Measurements from ENCODE around the gene MDM4.
"Not testable (repeated sequence)": the region's sequence is repeated elsewhere in the genome, so short reads cannot be mapped to it uniquely, and the experiment has no call there.

Gene MDM4

DNA sequence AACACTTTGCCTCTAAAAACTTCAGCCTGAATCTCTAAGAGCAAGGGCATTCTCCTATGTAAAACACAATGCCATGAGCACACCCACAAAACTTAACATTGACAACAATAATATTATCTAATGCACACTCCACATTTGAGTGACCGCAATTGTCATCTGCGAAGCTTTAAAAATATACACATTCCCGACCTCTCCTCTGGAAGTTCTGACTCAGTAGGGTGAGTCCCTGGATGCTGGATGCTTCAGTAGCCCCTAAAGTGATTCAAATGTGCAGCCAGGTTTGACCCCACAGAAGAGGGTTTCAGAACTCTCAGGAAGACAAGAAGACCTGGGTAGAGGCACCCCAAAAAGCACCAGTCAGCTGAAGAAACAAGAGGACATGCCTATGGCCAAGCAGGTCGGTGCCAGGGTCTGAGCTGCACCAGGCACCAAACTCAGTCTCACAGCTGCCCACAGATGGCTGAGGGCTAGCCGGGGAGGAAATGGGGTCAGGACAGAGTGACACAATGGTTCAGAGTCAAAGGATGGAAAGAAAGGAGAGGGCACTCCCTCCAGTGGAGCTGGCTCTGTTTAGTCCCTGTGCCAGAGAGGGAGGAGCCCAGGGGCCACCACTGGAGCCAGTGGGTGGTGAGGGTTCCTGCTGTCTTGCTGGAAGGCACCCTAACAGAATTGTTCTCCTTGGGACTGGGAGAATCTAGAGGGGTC lies 39.0 kb upstream of the MDM4 start:
- Histone ChIP-seq H3K9me3 (ENCODE audit: control insufficient read depth, low read length) (no peaks in the 10 kb centered on the region), H3K4me1 (ENCODE audit: control insufficient read depth, insufficient read depth, low read length, poor library complexity, severe bottlenecking) (peaks cover 15% of the 10 kb centered on the region), H3K4me3 (ENCODE audit: extremely low read depth, insufficient read depth, low read length, poor library complexity, severe bottlenecking) (no peak overlapping the region), H3K27ac (ENCODE audit: low read depth, low read length, severe bottlenecking) (no peak overlapping the region), H3K36me3 (ENCODE audit: control insufficient read depth, insufficient read depth, low read length) (no peaks in the 10 kb centered on the region)
- WGBS, 2 experiments (ENCODE audit: insufficient coverage in 2 of 2): 93 to 100% methylated on average over 1 to 4 of the region's 5 CpGs

- H3K27ac ChIP-seq (ENCODE audit: low read depth, low read length, severe bottlenecking): no peak overlapping the region
- H3K4me3 ChIP-seq (ENCODE audit: extremely low read depth, insufficient read depth, low read length, poor library complexity, severe bottlenecking): no peak overlapping the region
- H3K9me3 ChIP-seq (ENCODE audit: control insufficient read depth, low read length): no peaks in the 10 kb centered on the region
- H3K36me3 ChIP-seq (ENCODE audit: control insufficient read depth, insufficient read depth, low read length): no peaks in the 10 kb centered on the region
- H3K4me1 ChIP-seq (ENCODE audit: control insufficient read depth, insufficient read depth, low read length, poor library complexity, severe bottlenecking): peaks cover 15% of the 10 kb centered on the region
- 81 to 88% methylated on average over 6 to 7 of the region's 7 CpGs for WGBS, 2 experiments (ENCODE audit: insufficient coverage in 2 of 2)
Observed at GRCh38 chr1:204478172-204478899, 37.9 kb upstream of the MDM4 start.

DNA sequence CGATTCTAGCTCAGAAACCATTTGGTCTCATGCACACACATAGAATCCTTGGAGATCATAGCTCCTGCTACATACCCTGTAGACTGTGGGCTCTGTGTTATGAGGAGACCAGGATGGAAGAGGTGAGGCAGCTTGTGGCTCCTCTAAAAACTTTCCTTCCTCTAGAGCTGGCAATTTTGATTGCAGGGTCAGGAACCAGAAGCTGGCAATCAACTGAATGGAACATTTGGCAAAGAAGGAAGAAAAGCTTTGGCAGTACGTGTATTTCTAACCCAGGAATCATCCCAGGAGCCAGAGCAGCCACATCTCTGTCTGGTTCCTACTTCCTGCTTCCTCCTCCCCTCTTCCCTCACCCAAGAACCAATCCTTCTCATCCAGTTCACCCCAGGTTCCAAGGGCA lies 37.3 kb upstream of the MDM4 start:
- no peaks in the 10 kb centered on the region for H3K9me3 ChIP-seq (ENCODE audit: control insufficient read depth, low read length)
- H3K36me3 ChIP-seq (ENCODE audit: control insufficient read depth, insufficient read depth, low read length): no peaks in the 10 kb centered on the region
- H3K27ac ChIP-seq (ENCODE audit: low read depth, low read length, severe bottlenecking): no peak overlapping the region
- H3K4me3 ChIP-seq (ENCODE audit: extremely low read depth, insufficient read depth, low read length, poor library complexity, severe bottlenecking): no peak overlapping the region
- peaks cover 15% of the 10 kb centered on the region for H3K4me1 ChIP-seq (ENCODE audit: control insufficient read depth, insufficient read depth, low read length, poor library complexity, severe bottlenecking)
- whole genome bisulfite sequencing, 2 experiments (ENCODE audit: insufficient coverage in 2 of 2): 83% methylated on average over 1 of the region's 2 CpGs; no CpG with 5 or more reads in 1 of the 2 experiments

GRCh38 chr1:204479387-204480136 lies 36.6 kb upstream of the MDM4 start:
- H3K4me3 ChIP-seq (ENCODE audit: extremely low read depth, insufficient read depth, low read length, poor library complexity, severe bottlenecking): no peak overlapping the region
- 92 to 96% methylated on average over 7 to 11 of the region's 13 CpGs for WGBS, 2 experiments (ENCODE audit: insufficient coverage in 2 of 2)
- H3K9me3 ChIP-seq (ENCODE audit: control insufficient read depth, low read length): no peaks in the 10 kb centered on the region
- no peak overlapping the region for H3K27ac ChIP-seq (ENCODE audit: low read depth, low read length, severe bottlenecking)
- H3K4me1 ChIP-seq (ENCODE audit: control insufficient read depth, insufficient read depth, low read length, poor library complexity, severe bottlenecking): peaks cover 15% of the 10 kb centered on the region
- no peaks in the 10 kb centered on the region for H3K36me3 ChIP-seq (ENCODE audit: control insufficient read depth, insufficient read depth, low read length)

DNA sequence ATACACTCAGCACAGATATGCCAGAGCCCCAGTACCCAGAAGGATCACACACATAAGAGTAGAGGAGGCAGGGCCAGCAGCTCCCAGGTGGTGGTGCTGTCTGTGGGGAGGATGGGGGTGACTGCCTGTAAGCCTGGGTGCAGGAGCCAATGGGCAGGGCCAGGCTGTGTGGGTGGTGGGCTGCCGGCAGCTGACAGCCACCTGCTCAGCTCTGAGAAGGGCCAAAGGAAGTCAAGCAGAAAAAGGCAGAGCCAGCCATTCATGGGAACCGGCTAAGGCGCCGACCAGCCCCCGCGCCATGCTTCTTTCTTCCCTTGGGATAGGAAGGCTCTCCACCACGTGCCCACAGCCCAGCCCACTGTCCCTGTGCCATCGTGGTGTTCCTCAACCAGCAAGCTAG lies 35.7 kb upstream of the MDM4 start:
- 94% methylated on average over 8 of the region's 8 CpGs for WGBS, 2 experiments (ENCODE audit: insufficient coverage in 2 of 2)
- no peaks in the 10 kb centered on the region for H3K36me3 ChIP-seq (ENCODE audit: control insufficient read depth, insufficient read depth, low read length)
- H3K27ac ChIP-seq (ENCODE audit: low read depth, low read length, severe bottlenecking): no peak overlapping the region
- no peak overlapping the region for H3K4me3 ChIP-seq (ENCODE audit: extremely low read depth, insufficient read depth, low read length, poor library complexity, severe bottlenecking)
- H3K9me3 ChIP-seq (ENCODE audit: control insufficient read depth, low read length): no peaks in the 10 kb centered on the region
- H3K4me1 ChIP-seq (ENCODE audit: control insufficient read depth, insufficient read depth, low read length, poor library complexity, severe bottlenecking): peaks cover 14% of the 10 kb centered on the region

DNA sequence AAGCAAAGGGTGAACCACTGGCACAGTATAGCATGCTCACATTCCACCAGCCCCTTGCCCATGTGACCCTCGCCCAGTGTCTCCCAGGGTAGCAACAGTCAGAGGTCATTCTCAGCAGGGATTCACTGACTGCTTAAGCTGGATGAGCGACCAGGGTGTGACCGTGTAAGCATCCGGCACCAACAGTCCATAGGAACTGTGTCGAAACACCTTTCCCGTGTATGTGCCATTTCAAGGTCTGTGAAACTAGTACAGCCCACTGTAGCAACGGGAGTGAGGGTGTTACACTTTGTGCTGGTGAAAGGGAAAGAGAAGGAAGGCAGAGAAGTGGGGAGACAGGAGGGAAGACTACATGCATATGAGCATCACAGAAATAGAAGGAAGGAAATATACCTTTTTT lies 32.4 kb upstream of the MDM4 start:
- Histone ChIP-seq H3K4me3 (ENCODE audit: extremely low read depth, insufficient read depth, low read length, poor library complexity, severe bottlenecking) (no peak overlapping the region), H3K9me3 (ENCODE audit: control insufficient read depth, low read length) (no peaks in the 10 kb centered on the region), H3K36me3 (ENCODE audit: control insufficient read depth, insufficient read depth, low read length) (no peaks in the 10 kb centered on the region), H3K27ac (ENCODE audit: low read depth, low read length, severe bottlenecking) (no peak overlapping the region), H3K4me1 (ENCODE audit: control insufficient read depth, insufficient read depth, low read length, poor library complexity, severe bottlenecking) (no peaks in the 10 kb centered on the region)
- WGBS, 2 experiments (ENCODE audit: insufficient coverage in 2 of 2): 84 to 94% methylated on average over 7 of the region's 7 CpGs

GRCh38 chr1:204486513-204487255 lies 29.5 kb upstream of the MDM4 start:
- H3K27ac ChIP-seq (ENCODE audit: low read depth, low read length, severe bottlenecking); H3K4me3 ChIP-seq (ENCODE audit: extremely low read depth, insufficient read depth, low read length, poor library complexity, severe bottlenecking); H3K4me1 ChIP-seq (ENCODE audit: control insufficient read depth, insufficient read depth, low read length, poor library complexity, severe bottlenecking); H3K9me3 ChIP-seq (ENCODE audit: control insufficient read depth, low read length): not testable (repeated sequence)
- H3K36me3 ChIP-seq (ENCODE audit: control insufficient read depth, insufficient read depth, low read length): peaks cover 13% of the 10 kb centered on the region
- 89 to 93% methylated on average over 7 of the region's 9 CpGs for WGBS, 2 experiments (ENCODE audit: insufficient coverage in 2 of 2)

DNA sequence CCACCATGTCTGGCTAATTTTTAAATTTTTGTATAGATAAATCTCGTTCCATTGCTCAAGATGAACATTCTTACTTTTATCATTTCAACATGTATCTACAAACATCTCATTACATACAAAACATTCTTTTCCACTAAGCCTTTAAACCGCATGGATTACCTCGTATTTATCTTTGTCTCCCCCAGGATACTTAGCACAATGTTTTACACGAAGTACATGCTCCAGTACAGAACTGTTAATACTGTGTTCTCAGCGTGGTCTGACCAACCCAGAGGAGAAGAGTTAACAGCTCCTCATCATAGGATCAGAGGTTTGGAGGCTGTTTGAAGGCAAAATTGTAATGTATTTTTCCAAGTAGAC lies 29.0 kb upstream of the MDM4 start:
- H3K36me3 ChIP-seq (ENCODE audit: control insufficient read depth, insufficient read depth, low read length): peaks cover 13% of the 10 kb centered on the region
- 100% methylated on average over 3 to 4 of the region's 5 CpGs for WGBS, 2 experiments (ENCODE audit: insufficient coverage in 2 of 2)
- no peaks in the 10 kb centered on the region for H3K9me3 ChIP-seq (ENCODE audit: control insufficient read depth, low read length)
- no peak overlapping the region for H3K27ac ChIP-seq (ENCODE audit: low read depth, low read length, severe bottlenecking)
- peaks cover 3% of the 10 kb centered on the region for H3K4me1 ChIP-seq (ENCODE audit: control insufficient read depth, insufficient read depth, low read length, poor library complexity, severe bottlenecking)
- no peak overlapping the region for H3K4me3 ChIP-seq (ENCODE audit: extremely low read depth, insufficient read depth, low read length, poor library complexity, severe bottlenecking)

DNA sequence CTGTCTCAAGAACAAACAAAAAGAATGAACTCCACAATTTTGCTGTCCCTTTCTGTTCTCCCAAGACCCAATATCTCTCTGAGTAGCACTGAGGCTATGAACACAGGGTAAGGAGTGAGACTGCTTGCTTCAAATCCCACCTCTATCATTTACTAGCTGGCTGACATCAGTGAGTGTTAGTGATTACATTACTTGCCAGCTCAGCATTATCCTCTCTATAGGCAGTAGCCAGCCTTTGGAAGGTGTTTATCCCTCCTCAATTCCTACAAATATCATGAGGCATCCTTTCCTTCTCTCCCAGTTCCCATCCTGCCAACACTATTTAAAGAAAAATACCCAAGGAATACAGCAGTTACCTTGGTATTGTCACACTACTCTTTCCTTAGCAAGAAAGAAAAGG lies 24.6 kb upstream of the MDM4 start:
- Histone ChIP-seq H3K4me3 (ENCODE audit: extremely low read depth, insufficient read depth, low read length, poor library complexity, severe bottlenecking) (peak overlapping the region; percentile 3), H3K27ac (ENCODE audit: low read depth, low read length, severe bottlenecking) (no peak overlapping the region), H3K36me3 (ENCODE audit: control insufficient read depth, insufficient read depth, low read length) (peaks cover 13% of the 10 kb centered on the region), H3K9me3 (ENCODE audit: control insufficient read depth, low read length) (no peaks in the 10 kb centered on the region), H3K4me1 (ENCODE audit: control insufficient read depth, insufficient read depth, low read length, poor library complexity, severe bottlenecking) (peaks cover 19% of the 10 kb centered on the region)

DNA sequence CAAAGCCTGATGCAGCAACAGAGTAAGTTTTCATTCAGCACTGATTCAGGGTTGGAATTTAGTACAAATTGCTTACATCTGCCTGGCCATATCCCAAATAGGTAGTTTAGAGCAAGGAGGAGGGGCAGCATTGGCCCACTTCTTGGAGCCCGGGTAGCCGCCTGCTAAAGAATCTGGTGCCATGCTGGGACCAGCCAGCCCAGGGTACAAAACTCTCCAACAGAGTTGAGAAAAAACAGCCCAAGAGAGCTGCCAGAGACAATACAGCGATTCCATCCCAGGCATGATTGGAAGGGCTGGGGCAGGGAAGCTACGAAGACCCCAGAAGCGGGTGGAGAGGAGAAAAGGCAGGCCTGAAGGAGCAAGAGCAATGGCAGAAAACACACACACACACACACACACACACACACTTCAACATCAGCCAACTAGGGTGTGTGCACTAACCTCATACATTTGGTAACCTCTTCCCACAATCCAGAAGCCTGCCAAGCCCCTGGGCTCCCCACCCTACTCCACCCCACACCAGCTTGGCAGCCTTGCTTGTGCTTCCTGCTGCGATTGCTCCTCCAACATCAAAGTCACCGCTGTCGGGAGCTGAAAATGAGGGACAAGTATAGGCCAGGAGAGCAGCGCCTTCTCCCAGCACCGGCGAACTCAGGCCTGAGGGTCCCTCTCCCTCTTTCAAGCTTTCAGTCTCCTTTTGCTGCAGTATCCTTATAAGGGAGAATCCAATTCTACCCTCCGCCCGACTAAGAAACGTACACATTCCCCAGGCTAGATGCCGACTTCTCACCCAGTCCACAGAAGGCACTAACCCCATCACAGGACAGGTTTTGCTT lies 22.8 kb upstream of the MDM4 start:
- peak overlapping the region; percentile 84 for H3K4me3 ChIP-seq (ENCODE audit: extremely low read depth, insufficient read depth, low read length, poor library complexity, severe bottlenecking)
- H3K9me3 ChIP-seq (ENCODE audit: control insufficient read depth, low read length): no peaks in the 10 kb centered on the region
- H3K4me1 ChIP-seq (ENCODE audit: control insufficient read depth, insufficient read depth, low read length, poor library complexity, severe bottlenecking): peaks cover 19% of the 10 kb centered on the region
- peaks cover 13% of the 10 kb centered on the region for H3K36me3 ChIP-seq (ENCODE audit: control insufficient read depth, insufficient read depth, low read length)
- peak overlapping the region; percentile 93 for H3K27ac ChIP-seq (ENCODE audit: low read depth, low read length, severe bottlenecking)
- 6 to 7% methylated on average over 7 to 10 of the region's 15 CpGs for WGBS, 2 experiments (ENCODE audit: insufficient coverage in 2 of 2)

All from mesodermal cell (in vitro differentiated cells).